Liver (tissue), 9 donors: ENCODE results near the gene ITFG1. TPM values are rescaled to one million over a fixed set of nuclear protein-coding genes. Genes with fewer than 3 reads are reported as not detected.
A peak's percentile ranks its signal among the peaks of the same experiment; 100 is the strongest.

Source experiments
- DNase-seq: peaks from one replicate; pipeline ENCODE4 v3.0.0-alpha.2; 2017; ENCODE audit warnings: low spot score
- H3K27ac ChIP-seq, 2 donors: one replicate each; pipeline ENCODE4 v1.7.0; 2013; ENCODE audit warnings: inconsistent platforms in 2 of 2, low read length in 2 of 2, control low read depth in 1 of 2, low read depth in 1 of 2, mild to moderate bottlenecking in 1 of 2
- H3K27me3 ChIP-seq, 4 donors: one replicate each; pipeline versions ENCODE4 v1.6.1 to v1.7.0; 2013; ENCODE audit warnings: low read length in 3 of 4, inconsistent platforms in 1 of 4, mild to moderate bottlenecking in 1 of 4, moderate library complexity in 1 of 4; ENCODE audit not compliant: control insufficient read depth in 4 of 4, insufficient read depth in 4 of 4
- H3K36me3 ChIP-seq, 4 donors: one replicate each; pipeline versions ENCODE4 v1.6.1 to v1.7.0; 2013; ENCODE audit warnings: low read length in 3 of 4, mild to moderate bottlenecking in 3 of 4, low read depth in 1 of 4, moderate library complexity in 1 of 4; ENCODE audit not compliant: control insufficient read depth in 4 of 4, insufficient read depth in 3 of 4
- H3K4me1 ChIP-seq, 4 donors: one replicate each; pipeline versions ENCODE4 v1.6.1 to v1.7.0; 2013; ENCODE audit warnings: low read length in 3 of 4, mild to moderate bottlenecking in 3 of 4, moderate library complexity in 1 of 4; ENCODE audit not compliant: control insufficient read depth in 4 of 4, insufficient read depth in 4 of 4
- H3K4me3 ChIP-seq, 3 donors: one replicate each; pipeline versions ENCODE4 v1.6.1 to v1.7.0; 2013; ENCODE audit warnings: low read length in 3 of 3, control low read depth in 1 of 3, low read depth in 1 of 3, mild to moderate bottlenecking in 1 of 3
- H3K9ac ChIP-seq, 2 donors: one replicate each; pipeline ENCODE4 v1.7.0; 2013; ENCODE audit warnings: low read length in 2 of 2, mild to moderate bottlenecking in 2 of 2, moderate library complexity in 2 of 2, control low read depth in 1 of 2, low read depth in 1 of 2
- H3K9me3 ChIP-seq, 4 donors: one replicate each; pipeline versions ENCODE4 v1.6.1 to v1.7.0; 2013; ENCODE audit warnings: low read length in 3 of 4; ENCODE audit not compliant: control insufficient read depth in 4 of 4
- EGR1 ChIP-seq, 2 donors: IDR thresholded peaks; 2 replicates each; pipeline ENCODE4 v1.6.1; 2016 to 2018; ENCODE audit warnings: antibody characterized with exemption in 2 of 2, low read depth in 2 of 2
- FOXA1 ChIP-seq: IDR thresholded peaks from 2 replicates; pipeline ENCODE4 v1.6.1; 2016; ENCODE audit warnings: antibody characterized with exemption
- FOXA2 ChIP-seq: IDR thresholded peaks from 2 replicates; pipeline ENCODE4 v1.6.1; 2016; ENCODE audit warnings: antibody characterized with exemption
- GABPA ChIP-seq, 2 donors: IDR thresholded peaks in 1 of 2; conservative IDR thresholded peaks in 1 of 2; 2 replicates each; pipeline ENCODE4 v1.6.1; 2016; ENCODE audit warnings: antibody characterized with exemption in 2 of 2, mild to moderate bottlenecking in 1 of 2, moderate library complexity in 1 of 2
- HNF4A ChIP-seq, 2 donors: conservative IDR thresholded peaks; 2 replicates each; pipeline ENCODE4 v1.6.1; 2016; ENCODE audit warnings: antibody characterized with exemption in 2 of 2, mild to moderate bottlenecking in 2 of 2
- HNF4G ChIP-seq: IDR thresholded peaks from 2 replicates; pipeline ENCODE4 v1.6.1; 2016; ENCODE audit warnings: antibody characterized with exemption
- NR2F2 ChIP-seq: IDR thresholded peaks from 2 replicates; pipeline ENCODE4 v1.6.1; 2016; ENCODE audit warnings: antibody characterized with exemption
- RAD21 ChIP-seq, 2 donors: IDR thresholded peaks; 2 replicates each; pipeline ENCODE4 v1.6.1; 2016; ENCODE audit warnings: antibody characterized with exemption in 2 of 2, mild to moderate bottlenecking in 2 of 2
- RXRA ChIP-seq, 2 donors: IDR thresholded peaks; 2 replicates each; pipeline ENCODE4 v1.6.1; 2017 to 2018; ENCODE audit warnings: antibody characterized with exemption in 2 of 2, mild to moderate bottlenecking in 1 of 2
- SP1 ChIP-seq: IDR thresholded peaks from 2 replicates; pipeline ENCODE4 v1.6.1; 2018; ENCODE audit warnings: antibody characterized with exemption, mild to moderate bottlenecking
- YY1 ChIP-seq: IDR thresholded peaks from 2 replicates; pipeline ENCODE4 v1.6.1; 2016; ENCODE audit warnings: antibody characterized with exemption, mild to moderate bottlenecking
- whole genome bisulfite sequencing: extraction: QIAGEN DNeasy Blood & Tissue Kit; methylation state at CpG from one replicate; pipeline ENCODE4 v1.1.7; 2013; 5-methylcytosine and 5-hydroxymethylcytosine counted together
- polyA plus RNA-seq, 2 donors: library from polyadenylated mRNA; stranded (reverse) in 1 of 2; unstranded in 1 of 2; fragments of 200-250 nt in 1 of 2; fragments of >200 nt in 1 of 2; fragmentation: Nextera tagmentation in 1 of 2; extraction: Ambion mirVana in 1 of 2; gene quantifications; one replicate each; pipeline versions ENCODE4 v1.2.1 to v1.2.3, GENCODE V29; 2013 to 2015
- total RNA-seq, 2 donors: library from RNA; depleted of rRNA; stranded (reverse); fragments of >200 nt; gene quantifications; one replicate each; pipeline ENCODE4 v1.2.3, GENCODE V29; 2014
- TF ChIP-seq, protein P1 (sequence below): fragments of 150-350 bp; IDR thresholded peaks from 2 replicates; pipeline ENCODE4 v1.5.1; 2017; ENCODE audit warnings: improper control_type of control experiment, low read depth, low read length; ENCODE audit not compliant: missing input control
- TF ChIP-seq, protein P2 (sequence below): IDR thresholded peaks from 2 replicates; pipeline ENCODE4 v1.6.1; 2016; ENCODE audit warnings: antibody characterized with exemption
- TF ChIP-seq, protein P3 (sequence below): IDR thresholded peaks from 2 replicates; pipeline ENCODE4 v1.6.1; 2016; ENCODE audit warnings: antibody characterized with exemption
- TF ChIP-seq, protein P4 (sequence below): IDR thresholded peaks from 2 replicates; pipeline ENCODE4 v1.6.1; 2016; ENCODE audit warnings: antibody characterized with exemption
- donor health status: healthy.
- donor health status: healthy.
- donor health status: healthy.
- donor health status: healthy.
- donor health status: healthy.

Gene ITFG1
- total and polyA plus RNA-seq, 4 donors, result 31.1 to 51.0 (median 36.5) TPM

DNA sequence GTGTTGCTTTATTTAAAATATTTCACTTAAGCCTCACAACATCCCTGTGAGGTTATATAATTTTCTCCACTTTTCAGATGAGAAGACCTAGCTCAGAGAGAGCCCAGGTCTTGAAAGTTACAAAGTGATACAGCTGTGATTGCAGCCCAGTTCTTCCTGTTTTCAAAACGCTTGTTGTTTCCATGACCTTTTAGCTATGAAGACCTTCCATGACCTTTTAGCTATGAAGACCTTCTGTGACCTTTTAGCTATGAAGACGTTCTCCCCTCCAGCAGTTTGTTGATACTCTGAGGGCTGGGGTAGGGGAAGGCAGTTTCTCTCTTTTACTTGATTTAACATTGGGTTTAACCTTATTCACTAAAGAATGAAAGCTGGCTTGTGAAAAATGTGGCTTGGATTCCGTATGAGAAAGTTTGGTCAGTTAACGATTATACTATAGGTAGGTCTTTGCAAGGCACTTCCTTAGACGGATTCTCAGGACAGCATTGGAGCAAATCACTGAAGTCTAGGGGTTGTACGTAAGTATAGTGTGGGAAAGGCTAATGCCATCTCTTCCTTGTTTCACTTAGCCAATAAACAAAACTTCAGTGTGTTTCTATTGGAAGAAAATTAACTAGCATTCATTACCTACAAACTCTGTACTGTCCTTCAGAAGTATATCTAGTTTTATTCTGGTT, 21.0 kb upstream of the ITFG1 start:
- Histone ChIP-seq H3K4me1 (no peaks in the 10 kb centered on the region), H3K36me3 (peaks cover 0 to 2% (median 0%) of the 10 kb centered on the region in 4 donors), H3K9me3 (no peaks in the 10 kb centered on the region), H3K4me3 (no peak overlapping the region), H3K9ac (no peak overlapping the region), H3K27ac (no peak overlapping the region), H3K27me3 (no peaks in the 10 kb centered on the region)
- TF ChIP-seq NR2F2 (peak; percentile 82), YY1 (no peak)
- DNase-seq, result no peak
- WGBS, result 78% methylated on average over 6 of the region's 6 CpGs

DNA sequence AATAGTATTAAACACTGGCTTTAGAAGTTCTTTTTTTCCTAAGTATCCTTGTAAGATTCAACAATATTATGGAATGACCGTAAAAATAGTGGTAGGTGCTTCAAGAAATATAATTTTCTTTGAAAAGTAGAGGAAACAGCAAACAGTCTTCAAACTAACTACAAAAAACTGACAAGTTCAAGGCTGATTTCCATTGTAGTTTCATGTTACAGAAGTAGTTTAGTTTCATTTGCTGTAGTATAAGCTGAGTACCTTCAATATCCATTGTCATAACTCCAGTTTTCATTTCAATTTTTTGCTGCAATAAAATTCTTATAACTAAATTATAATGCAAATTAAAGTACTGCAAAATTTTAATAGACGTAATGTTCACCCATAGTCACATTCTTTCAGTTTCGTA, 19.5 kb upstream of the ITFG1 start:
- H3K4me1 ChIP-seq, result no peaks in the 10 kb centered on the region

DNA sequence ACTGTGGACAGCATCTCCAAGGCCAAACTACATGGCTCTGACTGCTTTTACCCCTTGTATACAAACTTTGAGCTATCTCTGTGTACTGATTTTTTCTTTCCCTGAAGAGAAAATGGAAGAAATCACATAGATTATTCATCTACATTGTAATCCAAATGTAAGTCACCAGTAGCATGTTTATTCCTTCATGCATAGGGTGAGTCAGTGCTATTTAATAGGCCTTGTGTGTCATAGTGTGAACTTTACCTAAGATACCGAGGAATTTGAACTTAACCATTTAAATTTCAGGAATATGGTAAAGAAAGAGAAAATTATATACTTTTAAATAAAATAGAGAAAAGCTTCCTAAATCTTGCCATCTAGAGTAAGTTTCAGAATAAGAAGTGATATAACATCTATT, 16.8 kb upstream of the ITFG1 start:
- peaks cover 0 to 2% (median 0%) of the 10 kb centered on the region in 4 donors for H3K36me3 ChIP-seq
- H3K9ac ChIP-seq, result no peak overlapping the region
- no peaks in the 10 kb centered on the region for H3K9me3 ChIP-seq
- DNase-seq, result no peak
- no peaks in the 10 kb centered on the region for H3K27me3 ChIP-seq
- WGBS, result 92% methylated on average over 1 of the region's 1 CpG
- no peaks in the 10 kb centered on the region for H3K4me1 ChIP-seq
- H3K4me3 ChIP-seq, result no peak overlapping the region
- TF ChIP-seq HNF4A (conservative IDR thresholded peaks at IDR 0.05) (no peak), FOXA1 (no peak), GABPA (IDR thresholded peaks at IDR 0.05 in 1 of 2, conservative IDR thresholded peaks at IDR 0.05 in 1 of 2) (no peak)
- TF ChIP-seq, protein P1, sequence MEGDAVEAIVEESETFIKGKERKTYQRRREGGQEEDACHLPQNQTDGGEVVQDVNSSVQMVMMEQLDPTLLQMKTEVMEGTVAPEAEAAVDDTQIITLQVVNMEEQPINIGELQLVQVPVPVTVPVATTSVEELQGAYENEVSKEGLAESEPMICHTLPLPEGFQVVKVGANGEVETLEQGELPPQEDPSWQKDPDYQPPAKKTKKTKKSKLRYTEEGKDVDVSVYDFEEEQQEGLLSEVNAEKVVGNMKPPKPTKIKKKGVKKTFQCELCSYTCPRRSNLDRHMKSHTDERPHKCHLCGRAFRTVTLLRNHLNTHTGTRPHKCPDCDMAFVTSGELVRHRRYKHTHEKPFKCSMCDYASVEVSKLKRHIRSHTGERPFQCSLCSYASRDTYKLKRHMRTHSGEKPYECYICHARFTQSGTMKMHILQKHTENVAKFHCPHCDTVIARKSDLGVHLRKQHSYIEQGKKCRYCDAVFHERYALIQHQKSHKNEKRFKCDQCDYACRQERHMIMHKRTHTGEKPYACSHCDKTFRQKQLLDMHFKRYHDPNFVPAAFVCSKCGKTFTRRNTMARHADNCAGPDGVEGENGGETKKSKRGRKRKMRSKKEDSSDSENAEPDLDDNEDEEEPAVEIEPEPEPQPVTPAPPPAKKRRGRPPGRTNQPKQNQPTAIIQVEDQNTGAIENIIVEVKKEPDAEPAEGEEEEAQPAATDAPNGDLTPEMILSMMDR, result no peak
- no peak overlapping the region for H3K27ac ChIP-seq

More for the DNA sequence above, 19.5 kb upstream of the ITFG1 start:
- WGBS, result 98% methylated on average over 3 of the region's 3 CpGs
- no peaks in the 10 kb centered on the region for H3K9me3 ChIP-seq
- DNase-seq, result no peak
- peaks cover 0 to 2% (median 0%) of the 10 kb centered on the region in 4 donors for H3K36me3 ChIP-seq
- no peak overlapping the region for H3K9ac ChIP-seq
- H3K27ac ChIP-seq, result no peak overlapping the region
- H3K4me3 ChIP-seq, result no peak overlapping the region
- TF ChIP-seq FOXA2 (no peak), RXRA (IDR thresholded peaks at IDR 0.05) (no peak), RAD21 (IDR thresholded peaks at IDR 0.05) (no peak), EGR1 (IDR thresholded peaks at IDR 0.05; ENCODE audit: low read depth in 2 of 2) (no peak), NR2F2 (no peak), SP1 (no peak), HNF4G (no peak), YY1 (no peak)
- TF ChIP-seq, protein P2, sequence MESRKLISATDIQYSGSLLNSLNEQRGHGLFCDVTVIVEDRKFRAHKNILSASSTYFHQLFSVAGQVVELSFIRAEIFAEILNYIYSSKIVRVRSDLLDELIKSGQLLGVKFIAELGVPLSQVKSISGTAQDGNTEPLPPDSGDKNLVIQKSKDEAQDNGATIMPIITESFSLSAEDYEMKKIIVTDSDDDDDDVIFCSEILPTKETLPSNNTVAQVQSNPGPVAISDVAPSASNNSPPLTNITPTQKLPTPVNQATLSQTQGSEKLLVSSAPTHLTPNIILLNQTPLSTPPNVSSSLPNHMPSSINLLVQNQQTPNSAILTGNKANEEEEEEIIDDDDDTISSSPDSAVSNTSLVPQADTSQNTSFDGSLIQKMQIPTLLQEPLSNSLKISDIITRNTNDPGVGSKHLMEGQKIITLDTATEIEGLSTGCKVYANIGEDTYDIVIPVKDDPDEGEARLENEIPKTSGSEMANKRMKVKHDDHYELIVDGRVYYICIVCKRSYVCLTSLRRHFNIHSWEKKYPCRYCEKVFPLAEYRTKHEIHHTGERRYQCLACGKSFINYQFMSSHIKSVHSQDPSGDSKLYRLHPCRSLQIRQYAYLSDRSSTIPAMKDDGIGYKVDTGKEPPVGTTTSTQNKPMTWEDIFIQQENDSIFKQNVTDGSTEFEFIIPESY, result no peak
- TF ChIP-seq, protein P3, sequence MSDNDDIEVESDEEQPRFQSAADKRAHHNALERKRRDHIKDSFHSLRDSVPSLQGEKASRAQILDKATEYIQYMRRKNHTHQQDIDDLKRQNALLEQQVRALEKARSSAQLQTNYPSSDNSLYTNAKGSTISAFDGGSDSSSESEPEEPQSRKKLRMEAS, result no peak
- TF ChIP-seq, protein P4, sequence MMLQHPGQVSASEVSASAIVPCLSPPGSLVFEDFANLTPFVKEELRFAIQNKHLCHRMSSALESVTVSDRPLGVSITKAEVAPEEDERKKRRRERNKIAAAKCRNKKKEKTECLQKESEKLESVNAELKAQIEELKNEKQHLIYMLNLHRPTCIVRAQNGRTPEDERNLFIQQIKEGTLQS, result no peak
- TF ChIP-seq, protein P1, result no peak
- no peaks in the 10 kb centered on the region for H3K27me3 ChIP-seq
